GM21423 (cell line): ENCODE measurements around the gene FGD3.

ENCODE experiments used
- ATAC-seq: cut with Tn5 transposase; IDR thresholded peaks from one replicate; pipeline ENCODE4 v1.9.1; 2021; ENCODE audit warnings: mild to moderate bottlenecking, moderate library complexity; ENCODE audit not compliant: unreplicated experiment

FGD3 gene

GRCh38 chr9:93049491-93049890, 102.2 kb downstream of the FGD3 start:
- no peak for ATAC-seq

GRCh38 chr9:93050231-93050630, 102.9 kb downstream of the FGD3 start:
- ATAC-seq = no peak

- no peak for ATAC-seq
These were observed 104.4 kb downstream of the FGD3 start for GRCh38 chr9:93051680-93052089.

- ATAC-seq = no peak
These were observed 105.6 kb downstream of the FGD3 start for GRCh38 chr9:93052791-93053540.

DNA sequence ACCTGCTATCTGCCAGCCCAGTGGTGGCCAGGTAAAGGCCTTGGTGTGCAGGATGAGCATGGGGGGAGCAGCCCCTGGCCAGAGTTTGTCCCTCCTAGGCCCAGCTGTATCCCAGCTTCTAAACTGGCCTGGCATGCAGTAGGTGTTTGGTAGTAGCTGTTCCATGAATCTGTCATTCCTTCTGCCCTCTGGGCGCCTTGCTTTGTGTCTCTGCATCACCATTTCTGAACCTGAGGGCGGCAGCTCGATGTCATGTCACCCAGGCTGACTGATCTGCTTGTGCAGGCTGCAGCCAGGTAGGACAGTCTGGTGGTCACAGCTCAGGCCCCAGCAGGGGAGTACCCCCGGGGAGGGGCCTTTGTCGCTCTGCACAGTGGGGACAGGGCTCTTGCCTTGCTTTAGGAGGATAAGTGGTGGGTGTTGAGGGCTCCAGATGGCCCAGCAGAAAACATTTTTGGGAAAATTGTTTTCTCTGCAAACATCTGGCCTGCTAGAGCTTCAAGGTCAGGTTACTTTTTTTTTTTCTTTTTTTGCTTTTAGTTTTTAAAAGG, 106.5 kb downstream of the FGD3 start:
- no peak for ATAC-seq

DNA sequence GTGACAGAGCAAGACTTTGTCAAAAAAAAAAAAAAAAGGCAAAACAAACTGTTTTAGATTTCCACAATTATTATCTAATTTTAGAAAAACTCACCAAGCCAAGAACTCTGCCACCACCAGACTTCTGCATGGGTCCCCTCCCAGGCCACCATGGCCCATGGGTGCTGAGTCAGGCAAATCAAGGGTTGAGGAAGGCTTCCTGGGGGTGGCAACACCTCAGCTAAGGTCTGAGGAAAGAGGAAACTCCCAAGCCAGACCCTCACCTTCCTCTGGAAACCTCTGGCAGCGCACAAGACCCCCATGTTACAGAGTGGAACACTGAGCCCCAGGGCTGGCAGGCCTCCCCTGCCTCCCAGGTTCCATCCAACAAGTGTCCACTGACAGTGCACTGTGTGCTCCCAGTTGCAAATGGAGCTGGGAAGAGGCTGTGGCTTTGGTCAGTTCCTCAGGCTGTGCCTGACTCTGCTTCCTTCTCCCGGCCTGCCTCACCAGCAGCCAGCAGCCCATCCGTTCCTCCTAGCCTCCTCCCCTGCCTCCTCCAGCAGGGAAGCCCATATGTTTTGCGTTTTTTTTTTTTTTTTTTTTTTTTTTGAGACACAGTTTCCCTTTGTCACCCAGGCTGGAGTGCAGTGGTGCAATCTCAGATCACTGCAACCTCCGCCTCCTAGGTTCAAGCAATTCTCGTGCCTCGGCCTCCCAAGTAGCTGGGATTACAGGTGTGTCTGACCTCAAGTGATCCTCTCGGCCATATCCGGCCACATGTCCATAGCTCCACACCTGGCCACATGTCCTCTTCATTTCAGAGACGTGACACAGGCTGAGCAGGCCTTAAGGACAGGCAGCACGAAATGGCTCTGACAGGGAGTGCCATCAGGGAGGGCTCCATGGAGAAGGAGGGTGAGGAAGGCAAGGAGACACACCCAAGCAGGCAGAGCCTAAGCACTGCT, 107.7 kb downstream of the FGD3 start:
- no peak for ATAC-seq

DNA sequence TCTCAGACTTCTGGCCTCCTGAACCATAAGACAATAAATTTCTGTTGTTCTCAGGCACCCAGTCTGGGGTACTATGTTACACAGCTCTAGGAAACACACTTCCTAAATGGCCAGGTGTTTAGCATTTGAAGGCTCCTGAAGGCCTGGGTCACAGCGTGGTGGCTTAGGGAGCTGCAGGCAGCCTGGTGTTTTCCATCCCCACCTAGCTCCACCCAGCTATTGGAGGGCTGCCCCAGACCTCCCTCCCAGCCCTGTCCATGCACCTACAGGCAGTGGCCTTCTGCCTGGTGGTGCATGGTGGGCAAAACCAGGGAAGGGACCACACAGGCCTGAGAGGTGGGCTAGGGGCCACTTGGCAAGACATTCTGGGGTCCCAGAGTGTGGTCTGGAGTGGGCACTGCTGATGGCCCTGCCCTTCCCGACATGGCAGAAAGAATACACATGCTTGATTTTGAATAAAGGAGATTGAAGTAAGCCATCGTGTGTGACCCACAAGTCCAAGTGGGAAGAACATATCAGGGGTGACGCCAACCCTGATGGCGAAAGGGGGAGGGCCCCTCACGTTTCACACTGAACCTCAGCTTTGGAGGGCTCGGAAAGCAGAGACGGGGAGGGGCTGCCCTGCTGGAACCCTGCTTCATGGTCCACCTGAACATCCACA, 109.8 kb downstream of the FGD3 start:
- no peak for ATAC-seq

GRCh38 chr9:93057703-93058354, 110.5 kb downstream of the FGD3 start:
- ATAC-seq = peak; percentile 8

DNA sequence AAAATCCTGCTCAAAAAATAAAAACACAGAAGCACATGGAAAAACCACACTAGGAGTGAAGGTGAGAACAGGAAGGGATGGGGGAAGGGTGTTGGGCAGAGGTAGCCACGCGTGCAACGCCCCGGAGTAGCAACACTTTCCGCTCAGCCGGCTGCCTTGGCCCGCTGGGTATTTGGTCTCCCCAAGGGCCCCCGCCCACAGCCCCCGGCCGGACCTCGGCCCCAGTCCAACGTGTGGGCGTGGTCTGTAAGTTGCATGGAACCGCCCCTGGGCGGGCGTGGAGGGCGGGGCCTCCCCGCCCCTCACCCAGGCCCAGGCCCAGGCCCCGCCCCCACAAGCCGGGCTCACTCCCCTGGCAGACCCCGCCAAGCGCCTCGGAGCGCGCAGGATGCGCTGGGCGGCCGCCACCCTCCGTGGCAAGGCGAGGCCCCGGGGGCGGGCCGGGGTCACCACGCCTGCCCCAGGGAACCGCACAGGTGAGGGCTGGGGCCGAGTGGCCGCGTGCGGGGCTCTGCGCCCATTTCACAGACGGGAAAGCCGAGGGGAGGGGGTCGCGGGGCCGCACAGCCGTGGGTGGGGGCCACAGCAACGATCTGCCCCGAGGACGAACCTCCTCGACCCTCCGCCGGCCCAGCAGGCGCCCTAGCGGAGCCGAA, 111.2 kb downstream of the FGD3 start, which contains the start of gene SUSD3:
SUSD3 (plus strand) TSS at position 347 of the 656 bp plus-strand sequence; CDS start at position 389, 42 bp downstream.
- peak; percentile 43 for ATAC-seq

- ATAC-seq = peak; percentile 9
These were observed 111.8 kb downstream of the FGD3 start for GRCh38 chr9:93059011-93059714.

GRCh38 chr9:93059715-93060578, 112.6 kb downstream of the FGD3 start:
- ATAC-seq = no peak

GRCh38 chr9:93060746-93061259, 113.5 kb downstream of the FGD3 start:
- ATAC-seq = no peak

GRCh38 chr9:93061260-93061751, 114.0 kb downstream of the FGD3 start:
- no peak for ATAC-seq

DNA sequence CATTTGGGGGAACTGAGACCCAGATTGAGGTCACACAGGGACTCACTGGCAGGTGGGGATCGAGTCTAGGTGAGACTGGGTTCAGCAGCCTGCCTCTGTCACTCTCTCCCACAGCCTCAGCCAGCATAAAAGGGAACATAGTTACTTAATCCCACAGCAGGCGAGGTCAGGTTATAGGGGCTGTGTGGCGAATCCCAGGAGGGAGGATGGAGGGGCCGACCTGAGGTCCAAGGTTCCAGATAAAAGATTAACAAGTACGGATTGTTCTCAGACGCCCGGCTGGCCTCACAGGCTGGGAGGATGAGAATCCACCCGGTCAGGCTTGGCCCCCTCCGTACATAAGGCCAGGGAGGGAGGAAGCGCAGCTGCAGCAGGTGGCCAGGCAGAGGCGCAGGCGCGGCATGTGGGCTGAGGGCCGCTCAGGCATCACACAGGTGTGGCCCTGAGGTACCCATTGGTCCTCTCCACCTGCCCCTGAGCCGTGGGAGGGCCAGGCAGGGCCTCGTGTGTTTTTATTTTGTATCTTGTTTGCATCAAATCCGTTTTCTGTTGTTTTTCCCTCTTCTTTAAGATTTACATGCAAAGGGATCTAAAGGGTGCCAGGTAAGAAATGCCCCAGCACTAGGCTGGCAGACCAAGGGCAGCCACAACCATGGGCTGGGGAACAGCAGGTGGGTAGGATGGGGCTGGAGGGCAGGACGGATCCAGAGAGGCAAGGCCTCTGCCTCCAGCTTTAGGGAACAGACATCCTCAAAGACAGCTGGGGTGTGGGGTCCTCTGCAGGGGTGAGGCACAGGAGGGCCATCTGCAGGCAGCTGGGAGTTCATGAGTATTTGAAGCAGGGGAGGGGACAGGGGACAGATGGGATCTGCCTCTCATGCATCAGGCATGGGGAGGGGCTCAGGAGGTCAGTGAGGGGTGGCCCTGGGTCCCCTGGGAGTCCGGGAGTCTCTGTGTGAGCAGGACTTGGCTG, 114.8 kb downstream of the FGD3 start:
- peak; percentile 35 for ATAC-seq

GRCh38 chr9:93064392-93065134, 117.2 kb downstream of the FGD3 start:
- ATAC-seq = peak; percentile 79

- ATAC-seq = no peak
These were observed 117.9 kb downstream of the FGD3 start for GRCh38 chr9:93065135-93065720.
